Heart left ventricle (tissue), 16 donors: Measurements from ENCODE around the gene ZBTB3. TPM values are rescaled to one million over a fixed set of nuclear protein-coding genes. Genes with fewer than 3 reads are reported as not detected.
A peak's percentile ranks its signal among the peaks of the same experiment; 100 is the strongest.

ENCODE experiments used
- ATAC-seq, 4 donors: fragments of 200-7000 bp; cut with Tn5 transposase; one replicate each; pipeline ENCODE4 v1.9.1; 2020 to 2022; ENCODE audit warnings: moderate library complexity in 4 of 4, mild to moderate bottlenecking in 3 of 4, moderate number of reproducible peaks in 1 of 4
- DNase-seq, 5 donors: peaks; one replicate each; pipeline ENCODE4 v3.0.0-alpha.2; 2020
- H3K27ac ChIP-seq, 12 donors: fragments of 200-600 bp; sonication (generic) in 4 of 12; one replicate each; pipeline versions ENCODE4 v1.5.0 to v1.8.0; 2016 to 2022; ENCODE audit warnings: mild to moderate bottlenecking in 2 of 12
- H3K27me3 ChIP-seq, 9 donors: fragments of 200-600 bp; sonication (generic) in 2 of 9; one replicate each; pipeline versions ENCODE4 v1.5.1 to v1.8.0; 2016 to 2022; ENCODE audit warnings: mild to moderate bottlenecking in 3 of 9
- H3K36me3 ChIP-seq, 9 donors: fragments of 200-600 bp; sonication (generic) in 2 of 9; one replicate each; pipeline versions ENCODE4 v1.5.0 to v1.8.0; 2018 to 2022; ENCODE audit warnings: mild to moderate bottlenecking in 2 of 9
- H3K4me1 ChIP-seq, 12 donors: fragments of 200-600 bp; sonication (generic) in 4 of 12; one replicate each; pipeline versions ENCODE4 v1.5.0 to v1.8.0; 2016 to 2022; ENCODE audit warnings: mild to moderate bottlenecking in 3 of 12
- H3K4me3 ChIP-seq, 12 donors: fragments of 200-600 bp; sonication (generic) in 4 of 12; one replicate each; pipeline versions ENCODE4 v1.5.0 to v1.8.0; 2017 to 2022; ENCODE audit warnings: mild to moderate bottlenecking in 9 of 12, moderate library complexity in 4 of 12
- H3K9me3 ChIP-seq, 12 donors: fragments of 200-600 bp; sonication (generic) in 4 of 12; one replicate each; pipeline versions ENCODE4 v1.5.0 to v1.8.0; 2016 to 2022; ENCODE audit warnings: mild to moderate bottlenecking in 1 of 12
- POLR2A ChIP-seq, 2 donors: fragments of 450-650 bp; IDR thresholded peaks; one replicate each; pipeline ENCODE4 v1.6.1; 2017; ENCODE audit warnings: antibody characterized with exemption in 2 of 2, mild to moderate bottlenecking in 2 of 2, moderate library complexity in 2 of 2
- WGBS, 4 donors: extraction: QIAGEN DNeasy Blood & Tissue Kit in 2 of 4; methylation state at CpG; one replicate each; pipeline versions ENCODE4 v1.1.5 to v1.1.7; 2013 to 2018; 5-methylcytosine and 5-hydroxymethylcytosine counted together
- intact Hi-C, 10 donors: fragments of 100-400 bp; cut with DNase I; formaldehyde crosslinking; loops; one replicate each; pipeline versions ENCODE4 v1.11.1 to v1.14.2; 2022
- polyA plus RNA-seq, 2 donors: library from polyadenylated mRNA; stranded (reverse); fragments of 200-250 nt; gene quantifications; one replicate each; pipeline ENCODE4 v1.2.3, GENCODE V29; 2013
- total RNA-seq, 9 donors: library from RNA; depleted of rRNA in 2 of 9; stranded (reverse); fragments of >200 nt in 2 of 9; fragmentation: NEBNext Ultra II Directional in 3 of 9; extraction: Animal tissue kit (Norgen Biotek cat#: 25700) in 3 of 9; gene quantifications; one replicate each; pipeline versions ENCODE4 v1.1.0 to v1.2.4, GENCODE V29; 2016 to 2023
- TF ChIP-seq, protein P1 (sequence below), 12 donors: fragments of 200-600 bp; sonication (generic) in 4 of 12; IDR thresholded peaks; one replicate each; pipeline versions ENCODE4 v1.5.0 to v1.8.0; 2018 to 2022; ENCODE audit warnings: antibody characterized with exemption in 12 of 12, mild to moderate bottlenecking in 5 of 12
- donor health status: ischemic (EF 13 %, LVEDD 7.1; RV severe dilation, severe dysfunction).
- donor health status: healthy with polysubstance abuse.
- donor health status: DM: no; HTN: yes; CAD: no.
- donor health status: DM: no; HTN: no; CAD: no.
- donor health status: ischemic (EF 25% LVEDD 6.9; RV normal size, moderate dysfunction).
- donor health status: ischemic (EF 25% LVEDD 5.7; RV mildly dilated, moderate dysfunction).
- donor health status: healthy.
- donor health status: DM: yes; HTN: yes; CAD: no.
- donor health status: ischemic (EF 35%, LVEDD 5.7; RV mildly dilated, moderate dysfunction).
- donor health status: nonischemic (EF 11% LVEDD 7.7; RV severe dilation, severe dysfunction).
- donor health status: DM: yes; HTN: yes; CAD: no.
- donor health status: PGD.
- donor health status: ischemic (EF 29% LVEDD 5.4; RV normal size, mild dysfunction).
- donor health status: nonischemic (EF 23%, LVEDD 6.1; RV moderate dilation, normal function).

The ZBTB3 gene
- total and polyA plus RNA-seq, 11 donors, result 3.5 to 16.6 (median 9.6) TPM

DNA sequence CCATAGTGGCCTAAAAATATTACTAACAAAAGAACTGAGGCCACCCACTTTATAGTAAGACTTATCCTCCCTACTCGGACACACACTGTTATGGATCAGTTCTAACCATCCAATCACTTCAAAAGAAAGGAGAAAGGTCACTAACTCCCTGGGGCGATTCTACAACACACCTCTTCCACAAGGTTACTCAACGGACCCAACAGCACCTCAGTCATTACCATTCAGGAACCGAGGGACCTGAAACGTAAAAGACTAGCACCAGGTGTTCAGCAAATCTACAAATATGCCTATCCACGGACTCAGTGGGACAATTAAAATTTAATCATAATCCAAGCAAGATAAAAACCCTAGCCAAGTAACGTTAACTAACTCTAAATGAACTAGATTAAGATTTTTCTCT is 28.3 kb downstream of the ZBTB3 start:
- Histone ChIP-seq H3K27ac (peak overlapping the region; percentile 77 to 99 (median 96)), H3K36me3 (peaks cover 3 to 43% (median 37%) of the 10 kb centered on the region in 9 donors), H3K4me3 (peak overlapping the region; percentile 64 to 98 (median 85)), H3K9me3 (no peaks in the 10 kb centered on the region), H3K4me1 (peaks cover 3 to 51% (median 38%) of the 10 kb centered on the region in 12 donors), H3K27me3 (no peaks in the 10 kb centered on the region)
- no peak for DNase-seq
- no peak for ATAC-seq
- 1 to 2% (median 2%) methylated on average over 7 of the region's 7 CpGs for WGBS, 4 donors
- intact Hi-C loops, result loop anchor here in 6 of 10 donors (1.0 to 10.0 kb wide), 7 partner anchors 15 to 129 kb away; partner anchors contain the start of gene TAF6L (in 1 of the 6)
- TF ChIP-seq, protein P1, sequence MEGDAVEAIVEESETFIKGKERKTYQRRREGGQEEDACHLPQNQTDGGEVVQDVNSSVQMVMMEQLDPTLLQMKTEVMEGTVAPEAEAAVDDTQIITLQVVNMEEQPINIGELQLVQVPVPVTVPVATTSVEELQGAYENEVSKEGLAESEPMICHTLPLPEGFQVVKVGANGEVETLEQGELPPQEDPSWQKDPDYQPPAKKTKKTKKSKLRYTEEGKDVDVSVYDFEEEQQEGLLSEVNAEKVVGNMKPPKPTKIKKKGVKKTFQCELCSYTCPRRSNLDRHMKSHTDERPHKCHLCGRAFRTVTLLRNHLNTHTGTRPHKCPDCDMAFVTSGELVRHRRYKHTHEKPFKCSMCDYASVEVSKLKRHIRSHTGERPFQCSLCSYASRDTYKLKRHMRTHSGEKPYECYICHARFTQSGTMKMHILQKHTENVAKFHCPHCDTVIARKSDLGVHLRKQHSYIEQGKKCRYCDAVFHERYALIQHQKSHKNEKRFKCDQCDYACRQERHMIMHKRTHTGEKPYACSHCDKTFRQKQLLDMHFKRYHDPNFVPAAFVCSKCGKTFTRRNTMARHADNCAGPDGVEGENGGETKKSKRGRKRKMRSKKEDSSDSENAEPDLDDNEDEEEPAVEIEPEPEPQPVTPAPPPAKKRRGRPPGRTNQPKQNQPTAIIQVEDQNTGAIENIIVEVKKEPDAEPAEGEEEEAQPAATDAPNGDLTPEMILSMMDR (IDR thresholded peaks at IDR 0.05), result no peak
- TF ChIP-seq POLR2A (IDR thresholded peaks at IDR 0.05), result no peak

- no peak for DNase-seq
- Histone ChIP-seq H3K27me3 (no peaks in the 10 kb centered on the region), H3K27ac (peak overlapping the region in 1 of 12 donors; percentile 18), H3K4me1 (peaks cover 0 to 36% (median 23%) of the 10 kb centered on the region in 12 donors), H3K4me3 (peak overlapping the region in 8 of 12 donors; percentile 64 to 98 (median 85)), H3K9me3 (no peaks in the 10 kb centered on the region), H3K36me3 (peaks cover 7 to 58% (median 52%) of the 10 kb centered on the region in 9 donors)
- ATAC-seq, result no peak
- intact Hi-C loops, result loop anchor here in 2 of 10 donors (10.0 kb wide), 2 partner anchors 121 to 131 kb away; no protein-coding TSS in a partner anchor
- WGBS, 4 donors, result 32 to 40% (median 37%) methylated on average over 8 of the region's 8 CpGs
- no peak for TF ChIP-seq POLR2A (IDR thresholded peaks at IDR 0.05)
- TF ChIP-seq, protein P1 (IDR thresholded peaks at IDR 0.05), result no peak
Measured at GRCh38 chr11:62724171-62724570, 29.8 kb downstream of the ZBTB3 start.

DNA sequence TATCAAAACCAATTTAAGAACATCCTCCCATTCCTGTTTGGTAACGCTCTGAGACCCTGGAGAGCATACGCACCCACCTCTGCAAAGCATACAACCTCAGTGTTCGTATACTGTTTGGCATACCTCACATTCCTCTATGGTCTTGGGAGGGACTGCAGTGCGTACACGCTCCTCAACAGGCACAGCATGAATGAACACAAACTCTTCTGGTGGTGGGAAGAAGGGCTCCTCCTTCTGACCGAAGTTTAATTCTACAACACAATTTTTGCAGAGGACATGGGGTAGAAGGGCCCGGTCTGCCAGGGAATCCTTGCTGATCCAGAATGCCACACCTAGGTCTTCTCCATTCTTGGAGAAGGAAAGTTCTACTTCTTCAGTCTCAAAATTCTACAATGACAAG is 32.0 kb downstream of the ZBTB3 start:
- H3K4me3 ChIP-seq, result no peak overlapping the region
- no peak overlapping the region for H3K27ac ChIP-seq
- H3K4me1 ChIP-seq, result peaks cover 0 to 37% (median 22%) of the 10 kb centered on the region in 12 donors
- ATAC-seq, result no peak
- H3K27me3 ChIP-seq, result no peaks in the 10 kb centered on the region
- TF ChIP-seq, protein P1 (IDR thresholded peaks at IDR 0.05), result no peak
- TF ChIP-seq POLR2A (IDR thresholded peaks at IDR 0.05), result no peak
- intact Hi-C loops, result loop anchor here in 2 of 10 donors (10.0 kb wide), 2 partner anchors 123 to 133 kb away; no protein-coding TSS in a partner anchor
- no peaks in the 10 kb centered on the region for H3K9me3 ChIP-seq
- peaks cover 7 to 80% (median 74%) of the 10 kb centered on the region in 9 donors for H3K36me3 ChIP-seq
- WGBS, 4 donors, result 47 to 60% (median 56%) methylated on average over 6 to 7 of the region's 7 CpGs
- DNase-seq, result no peak

GRCh38 chr11:62719302-62719978 is 34.5 kb downstream of the ZBTB3 start:
- ATAC-seq (no peak), DNase-seq (no peak)
- Histone ChIP-seq H3K9me3 (no peaks in the 10 kb centered on the region), H3K27ac (no peak overlapping the region), H3K27me3 (no peaks in the 10 kb centered on the region), H3K36me3 (peaks cover 16 to 100% (median 96%) of the 10 kb centered on the region in 9 donors), H3K4me1 (peaks cover 0 to 21% (median 10%) of the 10 kb centered on the region in 12 donors), H3K4me3 (no peak overlapping the region)
- intact Hi-C loops, result no loop called here
- TF ChIP-seq POLR2A (IDR thresholded peaks at IDR 0.05), result no peak
- TF ChIP-seq, protein P1 (IDR thresholded peaks at IDR 0.05), result no peak
- 69 to 83% (median 81%) methylated on average over 2 of the region's 2 CpGs for WGBS, 4 donors
